Mesodermal cell (in vitro differentiated cells): ENCODE results near the gene ORAI2.

Experiments used
- H3K27ac ChIP-seq: 2 replicates; pipeline ENCODE4 v1.7.0; 2013; ENCODE audit warnings: mild to moderate bottlenecking, low read depth, low read length, moderate library complexity; ENCODE audit not compliant: severe bottlenecking
- H3K36me3 ChIP-seq: 2 replicates; pipeline ENCODE4 v1.7.1; 2013; ENCODE audit warnings: mild to moderate bottlenecking, low read length, moderate library complexity; ENCODE audit not compliant: control insufficient read depth, insufficient read depth
- H3K4me1 ChIP-seq: one replicate; pipeline ENCODE4 v1.7.1; 2013; ENCODE audit warnings: mild to moderate bottlenecking, low read length; ENCODE audit not compliant: insufficient read depth, control insufficient read depth, poor library complexity, severe bottlenecking
- H3K4me3 ChIP-seq: 2 replicates; pipeline ENCODE4 v1.7.0; 2013; ENCODE audit warnings: low read length, control low read depth, mild to moderate bottlenecking; ENCODE audit not compliant: insufficient read depth, poor library complexity, severe bottlenecking; ENCODE audit errors: extremely low read depth
- H3K9me3 ChIP-seq: 2 replicates; pipeline ENCODE4 v1.7.1; 2013; ENCODE audit warnings: mild to moderate bottlenecking, low read length, moderate library complexity; ENCODE audit not compliant: control insufficient read depth
- WGBS, 2 experiments: methylation state at CpG; one replicate each; pipeline ENCODE4 v1.1.5; 2013; ENCODE audit warnings: missing lambda C conversion rate in 2 of 2; ENCODE audit not compliant: insufficient coverage in 2 of 2; 5-methylcytosine and 5-hydroxymethylcytosine counted together

ORAI2 gene

GRCh38 chr7:102413611-102414010, 19.8 kb upstream of the ORAI2 start:
- H3K27ac ChIP-seq = no peak overlapping the region
- peaks cover 98% of the 10 kb centered on the region for H3K36me3 ChIP-seq
- H3K4me1 ChIP-seq = no peaks in the 10 kb centered on the region
- H3K4me3 ChIP-seq = no peak overlapping the region
- WGBS, 2 experiments = 98 to 100% methylated on average over 4 of the region's 4 CpGs
- no peaks in the 10 kb centered on the region for H3K9me3 ChIP-seq

GRCh38 chr7:102415685-102416225, 17.6 kb upstream of the ORAI2 start:
- WGBS, 2 experiments = 98 to 99% methylated on average over 12 of the region's 12 CpGs

GRCh38 chr7:102416406-102416805, 17.0 kb upstream of the ORAI2 start:
- no peaks in the 10 kb centered on the region for H3K4me1 ChIP-seq
- peaks cover 96% of the 10 kb centered on the region for H3K36me3 ChIP-seq
- H3K27ac ChIP-seq = no peak overlapping the region
- no peaks in the 10 kb centered on the region for H3K9me3 ChIP-seq
- WGBS, 2 experiments = 100% methylated on average over 4 to 5 of the region's 6 CpGs
- H3K4me3 ChIP-seq = no peak overlapping the region

More at GRCh38 chr7:102415685-102416225, 17.6 kb upstream of the ORAI2 start:
- H3K4me3 ChIP-seq = no peak overlapping the region
- no peak overlapping the region for H3K27ac ChIP-seq
- H3K9me3 ChIP-seq = no peaks in the 10 kb centered on the region
- H3K36me3 ChIP-seq = peaks cover 96% of the 10 kb centered on the region
- H3K4me1 ChIP-seq = no peaks in the 10 kb centered on the region

- H3K4me1 ChIP-seq = no peaks in the 10 kb centered on the region
- peaks cover 94% of the 10 kb centered on the region for H3K36me3 ChIP-seq
- H3K27ac ChIP-seq = no peak overlapping the region
- 100% methylated on average over 2 of the region's 3 CpGs; no CpG with 5 or more reads in 1 of the 2 experiments for WGBS, 2 experiments
- no peaks in the 10 kb centered on the region for H3K9me3 ChIP-seq
- H3K4me3 ChIP-seq = no peak overlapping the region
These were observed 16.3 kb upstream of the ORAI2 start for GRCh38 chr7:102417105-102417504.

- Histone ChIP-seq H3K36me3 (peaks cover 90% of the 10 kb centered on the region), H3K27ac (no peak overlapping the region), H3K9me3 (no peaks in the 10 kb centered on the region), H3K4me1 (peaks cover under 1% of the 10 kb centered on the region), H3K4me3 (no peak overlapping the region)
- WGBS, 2 experiments = 98 to 100% methylated on average over 3 to 5 of the region's 5 CpGs
These were observed 14.8 kb upstream of the ORAI2 start for GRCh38 chr7:102418592-102418991.

- Histone ChIP-seq H3K4me3 (no peak overlapping the region), H3K9me3 (no peaks in the 10 kb centered on the region), H3K27ac (no peak overlapping the region), H3K36me3 (peaks cover 84% of the 10 kb centered on the region), H3K4me1 (peaks cover 12% of the 10 kb centered on the region)
- WGBS, 2 experiments = 96 to 100% methylated on average over 3 of the region's 10 CpGs
These were observed 11.6 kb upstream of the ORAI2 start for GRCh38 chr7:102421706-102422240.

- H3K4me1 ChIP-seq = peaks cover 12% of the 10 kb centered on the region
- 72 to 82% methylated on average over 4 to 5 of the region's 12 CpGs for WGBS, 2 experiments
- H3K4me3 ChIP-seq = no peak overlapping the region
- no peak overlapping the region for H3K27ac ChIP-seq
- no peaks in the 10 kb centered on the region for H3K9me3 ChIP-seq
- peaks cover 77% of the 10 kb centered on the region for H3K36me3 ChIP-seq
These were observed 9.2 kb upstream of the ORAI2 start for GRCh38 chr7:102424129-102424551.

- Histone ChIP-seq H3K4me3 (no peak overlapping the region), H3K27ac (no peak overlapping the region), H3K4me1 (peaks cover 12% of the 10 kb centered on the region), H3K9me3 (no peaks in the 10 kb centered on the region), H3K36me3 (peaks cover 71% of the 10 kb centered on the region)
- WGBS, 2 experiments = 94 to 95% methylated on average over 10 to 13 of the region's 13 CpGs
These were observed 8.6 kb upstream of the ORAI2 start for GRCh38 chr7:102424787-102425218.

GRCh38 chr7:102425639-102426267, 7.6 kb upstream of the ORAI2 start:
- Histone ChIP-seq H3K36me3 (peaks cover 62% of the 10 kb centered on the region), H3K4me1 (peaks cover 12% of the 10 kb centered on the region), H3K9me3 (no peaks in the 10 kb centered on the region), H3K27ac (no peak overlapping the region), H3K4me3 (no peak overlapping the region)
- WGBS, 2 experiments = 78 to 86% methylated on average over 21 to 25 of the region's 25 CpGs

- Histone ChIP-seq H3K4me3 (no peak overlapping the region), H3K27ac (no peak overlapping the region), H3K9me3 (no peaks in the 10 kb centered on the region), H3K4me1 (peaks cover 12% of the 10 kb centered on the region), H3K36me3 (peaks cover 56% of the 10 kb centered on the region)
- WGBS, 2 experiments = 94 to 95% methylated on average over 12 to 14 of the region's 16 CpGs
These were observed 6.9 kb upstream of the ORAI2 start for GRCh38 chr7:102426268-102427018.
